ENCODE results near the gene ANKRD18B. TPM values are rescaled to one million over a fixed set of nuclear protein-coding genes. Genes with fewer than 3 reads are reported as not detected.
"Not testable (repeated sequence)": the region's sequence is repeated elsewhere in the genome, so short reads cannot be mapped to it uniquely, and the experiment has no call there.

ANKRD18B gene
- total RNA-seq, 1 donor: not detected

- TF ChIP-seq, protein P1, sequence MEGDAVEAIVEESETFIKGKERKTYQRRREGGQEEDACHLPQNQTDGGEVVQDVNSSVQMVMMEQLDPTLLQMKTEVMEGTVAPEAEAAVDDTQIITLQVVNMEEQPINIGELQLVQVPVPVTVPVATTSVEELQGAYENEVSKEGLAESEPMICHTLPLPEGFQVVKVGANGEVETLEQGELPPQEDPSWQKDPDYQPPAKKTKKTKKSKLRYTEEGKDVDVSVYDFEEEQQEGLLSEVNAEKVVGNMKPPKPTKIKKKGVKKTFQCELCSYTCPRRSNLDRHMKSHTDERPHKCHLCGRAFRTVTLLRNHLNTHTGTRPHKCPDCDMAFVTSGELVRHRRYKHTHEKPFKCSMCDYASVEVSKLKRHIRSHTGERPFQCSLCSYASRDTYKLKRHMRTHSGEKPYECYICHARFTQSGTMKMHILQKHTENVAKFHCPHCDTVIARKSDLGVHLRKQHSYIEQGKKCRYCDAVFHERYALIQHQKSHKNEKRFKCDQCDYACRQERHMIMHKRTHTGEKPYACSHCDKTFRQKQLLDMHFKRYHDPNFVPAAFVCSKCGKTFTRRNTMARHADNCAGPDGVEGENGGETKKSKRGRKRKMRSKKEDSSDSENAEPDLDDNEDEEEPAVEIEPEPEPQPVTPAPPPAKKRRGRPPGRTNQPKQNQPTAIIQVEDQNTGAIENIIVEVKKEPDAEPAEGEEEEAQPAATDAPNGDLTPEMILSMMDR (IDR thresholded peaks at IDR 0.05; ENCODE audit: extremely low read depth, low read depth, low read length): no peak
- no peaks in the 10 kb centered on the region for H3K9me3 ChIP-seq (ENCODE audit: low read depth, low read length)
- H3K4me3 ChIP-seq (ENCODE audit: insufficient read depth, low read length): no peak overlapping the region
- no peak overlapping the region for H3K4me2 ChIP-seq (ENCODE audit: insufficient read depth, low read length)
- no peak overlapping the region for H2AFZ ChIP-seq (ENCODE audit: low read length)
- H4K20me1 ChIP-seq (ENCODE audit: insufficient read depth, low read length): no peaks in the 10 kb centered on the region
- H3K27me3 ChIP-seq (ENCODE audit: insufficient read depth, low read length): no peaks in the 10 kb centered on the region
- H3K36me3 ChIP-seq (ENCODE audit: insufficient read depth, low read length): no peaks in the 10 kb centered on the region
- H3K4me1 ChIP-seq (ENCODE audit: insufficient read depth, low read length): no peaks in the 10 kb centered on the region
- H3K27ac ChIP-seq (ENCODE audit: low read depth, low read length): no peak overlapping the region
- no peaks in the 10 kb centered on the region for H3K79me2 ChIP-seq (ENCODE audit: insufficient read depth, low read length)
- no peak for DNase-seq (ENCODE audit: insufficient read length, low spot score, missing footprints)
Observed at GRCh38 chr9:33480976-33481375, 43.1 kb upstream of the ANKRD18B start.

GRCh38 chr9:33485312-33485711 is 38.7 kb upstream of the ANKRD18B start:
- H3K4me2 ChIP-seq (ENCODE audit: insufficient read depth, low read length); H2AFZ ChIP-seq (ENCODE audit: low read length); DNase-seq (ENCODE audit: insufficient read length, low spot score, missing footprints); H3K9me3 ChIP-seq (ENCODE audit: low read depth, low read length); H3K27me3 ChIP-seq (ENCODE audit: insufficient read depth, low read length); H3K4me3 ChIP-seq (ENCODE audit: insufficient read depth, low read length); H3K36me3 ChIP-seq (ENCODE audit: insufficient read depth, low read length); H3K4me1 ChIP-seq (ENCODE audit: insufficient read depth, low read length); H3K27ac ChIP-seq (ENCODE audit: low read depth, low read length); H3K79me2 ChIP-seq (ENCODE audit: insufficient read depth, low read length); H4K20me1 ChIP-seq (ENCODE audit: insufficient read depth, low read length): not testable (repeated sequence)

DNA sequence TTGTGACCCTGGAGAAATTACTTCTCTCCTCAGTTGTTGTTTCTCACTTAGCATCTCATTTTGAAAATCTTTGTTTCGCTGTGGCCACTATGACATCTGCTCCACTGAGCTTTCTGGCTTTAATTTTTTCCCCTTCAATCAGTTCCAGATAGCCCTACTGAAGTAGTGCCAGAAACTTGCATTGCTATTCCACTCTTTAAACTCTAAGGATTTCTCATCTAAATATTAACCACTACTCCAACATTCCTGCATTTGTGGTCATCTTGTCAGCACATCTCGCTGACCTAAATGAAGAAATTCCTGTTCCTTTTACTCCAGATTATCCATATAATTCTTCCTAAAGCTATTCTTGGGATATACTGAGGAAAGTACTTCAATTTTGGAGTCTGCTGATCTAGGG is 35.0 kb upstream of the ANKRD18B start:
- Histone ChIP-seq H3K4me3 (ENCODE audit: insufficient read depth, low read length) (no peak overlapping the region), H3K27me3 (ENCODE audit: insufficient read depth, low read length) (no peaks in the 10 kb centered on the region), H4K20me1 (ENCODE audit: insufficient read depth, low read length) (no peaks in the 10 kb centered on the region)

DNA sequence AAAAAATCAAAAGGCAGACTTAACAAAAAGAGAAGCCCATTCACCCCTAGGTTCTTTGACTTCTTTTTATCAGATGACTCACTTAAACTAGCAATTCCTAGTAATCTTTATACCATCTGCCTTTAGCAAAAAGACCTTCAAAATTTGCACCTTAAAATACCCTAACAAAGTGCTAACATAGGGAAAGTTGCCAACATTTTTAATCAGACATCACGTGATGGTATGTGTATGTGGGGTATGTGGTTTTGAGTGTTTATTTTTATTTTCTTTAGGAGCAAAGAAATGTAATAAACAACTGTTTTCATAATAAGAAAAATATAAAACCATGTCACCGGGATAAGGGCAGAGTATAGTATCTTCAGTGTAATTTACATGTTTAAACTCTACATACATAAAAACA is 30.2 kb upstream of the ANKRD18B start:
- H3K4me1 ChIP-seq (ENCODE audit: insufficient read depth, low read length); H2AFZ ChIP-seq (ENCODE audit: low read length); H3K79me2 ChIP-seq (ENCODE audit: insufficient read depth, low read length); H3K27ac ChIP-seq (ENCODE audit: low read depth, low read length); H3K4me2 ChIP-seq (ENCODE audit: insufficient read depth, low read length); H3K36me3 ChIP-seq (ENCODE audit: insufficient read depth, low read length); H4K20me1 ChIP-seq (ENCODE audit: insufficient read depth, low read length); H3K4me3 ChIP-seq (ENCODE audit: insufficient read depth, low read length); H3K9me3 ChIP-seq (ENCODE audit: low read depth, low read length); DNase-seq (ENCODE audit: insufficient read length, low spot score, missing footprints); H3K27me3 ChIP-seq (ENCODE audit: insufficient read depth, low read length): not testable (repeated sequence)

More for the DNA sequence above, 35.0 kb upstream of the ANKRD18B start:
- Histone ChIP-seq H3K4me2 (ENCODE audit: insufficient read depth, low read length) (no peak overlapping the region), H2AFZ (ENCODE audit: low read length) (no peak overlapping the region), H3K36me3 (ENCODE audit: insufficient read depth, low read length) (no peaks in the 10 kb centered on the region), H3K27ac (ENCODE audit: low read depth, low read length) (no peak overlapping the region), H3K4me1 (ENCODE audit: insufficient read depth, low read length) (peaks cover 9% of the 10 kb centered on the region), H3K9me3 (ENCODE audit: low read depth, low read length) (no peaks in the 10 kb centered on the region), H3K79me2 (ENCODE audit: insufficient read depth, low read length) (no peaks in the 10 kb centered on the region)
- TF ChIP-seq, protein P1 (IDR thresholded peaks at IDR 0.05; ENCODE audit: extremely low read depth, low read depth, low read length): no peak
- DNase-seq (ENCODE audit: insufficient read length, low spot score, missing footprints): peak; percentile 64

- no peaks in the 10 kb centered on the region for H4K20me1 ChIP-seq (ENCODE audit: insufficient read depth, low read length)
- H3K4me2 ChIP-seq (ENCODE audit: insufficient read depth, low read length): no peak overlapping the region
- H3K36me3 ChIP-seq (ENCODE audit: insufficient read depth, low read length): no peaks in the 10 kb centered on the region
- no peaks in the 10 kb centered on the region for H3K9me3 ChIP-seq (ENCODE audit: low read depth, low read length)
- H2AFZ ChIP-seq (ENCODE audit: low read length): no peak overlapping the region
- TF ChIP-seq, protein P1 (IDR thresholded peaks at IDR 0.05; ENCODE audit: extremely low read depth, low read depth, low read length): peak; percentile 27
- no peak overlapping the region for H3K27ac ChIP-seq (ENCODE audit: low read depth, low read length)
- no peaks in the 10 kb centered on the region for H3K27me3 ChIP-seq (ENCODE audit: insufficient read depth, low read length)
- DNase-seq (ENCODE audit: insufficient read length, low spot score, missing footprints): peak; percentile 46
- no peaks in the 10 kb centered on the region for H3K79me2 ChIP-seq (ENCODE audit: insufficient read depth, low read length)
- H3K4me3 ChIP-seq (ENCODE audit: insufficient read depth, low read length): no peak overlapping the region
- H3K4me1 ChIP-seq (ENCODE audit: insufficient read depth, low read length): no peaks in the 10 kb centered on the region
Observed at GRCh38 chr9:33498387-33498786, 25.7 kb upstream of the ANKRD18B start.

Measured in osteoblast (primary cell).